DMS53 treated with DMSO at 0.1 percent for 48 hours (cell line): ENCODE results near the gene PRPSAP1.
A peak's percentile ranks its signal among the peaks of the same experiment; 100 is the strongest.
"Not testable (repeated sequence)": the region's sequence is repeated elsewhere in the genome, so short reads cannot be mapped to it uniquely, and the experiment has no call there.

Experiments used
- DNase-seq: peaks from one replicate; lab custom pipeline; 2025; ENCODE audit not compliant: unreplicated experiment; lab: John Stamatoyannopoulos, UW

PRPSAP1 gene

DNA sequence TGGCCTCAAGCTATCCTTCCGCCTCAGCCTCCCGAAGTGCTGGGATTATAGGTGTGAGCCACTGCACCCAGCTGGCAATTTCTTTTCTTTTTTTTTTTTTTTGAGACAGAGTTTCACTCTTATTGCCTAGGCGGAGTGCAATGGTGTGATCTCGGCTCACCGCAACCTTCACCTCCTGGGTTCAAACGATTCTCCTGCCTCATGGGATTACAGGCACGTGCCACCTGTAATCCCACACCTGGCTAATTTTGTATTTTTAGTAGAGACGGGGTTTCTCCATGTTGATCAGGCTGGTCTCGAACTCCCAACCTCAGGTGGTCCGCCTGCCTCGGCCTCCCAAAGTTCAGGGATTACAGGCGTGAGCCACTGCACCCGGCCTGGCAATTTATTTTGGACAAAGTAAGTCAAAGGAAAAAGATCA lies 86.1 kb downstream of the PRPSAP1 start:
- DNase-seq, result not testable (repeated sequence)

- no peak for DNase-seq
Observed at GRCh38 chr17:76267051-76267576, 86.6 kb downstream of the PRPSAP1 start.

DNA sequence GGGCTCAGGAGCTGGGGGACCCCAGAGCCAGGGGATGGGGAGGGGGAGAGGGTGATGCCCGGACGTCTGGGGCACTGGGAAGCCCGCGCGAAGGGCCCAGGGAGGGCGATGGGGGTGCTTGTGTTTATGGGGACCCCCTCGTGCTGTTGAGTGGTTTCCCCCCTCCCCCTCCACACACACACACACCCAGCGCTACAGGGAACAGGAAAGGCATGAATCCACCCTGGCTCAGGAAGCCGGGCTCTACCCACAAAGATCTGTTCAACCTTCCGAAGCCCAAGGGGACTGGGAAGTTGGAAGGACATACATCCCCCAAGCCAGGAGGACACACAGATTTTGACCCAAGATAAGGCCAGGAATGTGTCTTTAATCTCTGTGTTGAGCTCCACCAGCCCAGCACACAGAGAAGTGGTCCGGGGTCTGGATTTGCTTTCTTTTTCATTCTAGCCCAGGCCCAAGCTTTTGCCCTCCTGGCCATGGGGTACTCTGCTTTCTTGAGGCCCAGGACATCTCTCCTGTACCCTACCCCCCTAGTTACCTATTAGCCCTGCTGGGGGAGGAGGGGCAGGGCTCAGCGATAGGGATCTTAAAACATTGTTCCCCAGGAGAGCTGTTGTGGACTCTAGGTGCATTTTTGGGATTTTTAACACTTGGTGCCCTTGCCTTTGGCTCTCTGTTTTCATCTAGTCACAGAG lies 87.3 kb downstream of the PRPSAP1 start:
- DNase-seq, result no peak

DNA sequence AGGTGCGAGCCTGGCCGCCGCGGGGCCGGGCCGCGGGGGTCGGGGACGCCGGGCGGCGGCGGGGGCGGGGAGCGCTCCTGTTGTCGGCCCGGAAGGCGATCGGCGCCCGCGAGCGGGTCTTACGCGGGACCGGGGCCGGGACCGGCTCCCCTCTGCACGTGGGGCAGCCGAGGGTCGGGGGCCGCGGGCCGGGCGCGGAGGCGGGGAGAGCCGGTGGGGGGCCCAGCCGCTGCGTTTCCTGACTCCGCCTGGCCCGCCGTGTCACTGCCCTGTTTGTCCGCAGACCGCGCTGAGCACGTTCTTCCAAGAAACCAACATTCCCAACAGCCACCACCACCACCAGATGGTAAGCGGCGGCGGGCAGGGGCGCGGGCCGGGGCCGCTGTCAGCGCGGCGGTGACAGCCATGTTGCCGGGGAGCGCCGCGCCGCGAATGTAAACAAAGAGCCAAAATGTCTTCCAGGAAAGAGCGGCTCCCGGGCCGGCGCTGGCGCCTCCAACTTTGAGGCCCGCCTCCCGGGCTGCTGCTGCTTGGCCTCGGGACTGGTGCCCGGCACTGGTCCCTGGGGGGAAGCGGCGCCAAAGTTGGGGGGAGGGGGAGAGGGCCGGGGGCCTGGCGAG lies 88.0 kb downstream of the PRPSAP1 start:
- DNase-seq, result peak; percentile 32

GRCh38 chr17:76264755-76265623 lies 88.7 kb downstream of the PRPSAP1 start, which contains the start of gene UBALD2:
Gene UBALD2 (plus strand): TSS chr17:76265348. CDS start chr17:76265506, 158 bp downstream.
- DNase-seq, result peak; percentile 100

- no peak for DNase-seq
Observed at GRCh38 chr17:76264425-76264754, 89.3 kb downstream of the PRPSAP1 start.

DNA sequence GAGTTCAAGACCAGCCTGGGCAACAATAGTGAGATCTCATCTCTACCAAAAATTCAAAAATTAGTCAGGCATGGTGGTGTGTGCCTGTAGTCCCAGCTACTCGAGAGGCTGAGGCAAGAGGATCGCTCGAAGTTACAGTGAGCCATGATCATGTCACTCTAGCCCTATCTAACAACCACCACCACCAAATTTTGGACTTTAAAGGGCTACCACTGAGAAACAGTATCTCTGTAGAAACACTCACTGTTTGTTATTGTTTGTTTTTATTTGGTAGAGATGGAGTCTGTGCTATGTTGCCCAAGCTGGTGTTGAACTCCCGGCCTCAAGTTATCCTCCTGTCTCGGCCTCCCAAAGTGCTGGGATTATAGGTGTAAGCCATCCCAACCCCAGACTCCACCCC lies 89.8 kb downstream of the PRPSAP1 start:
- DNase-seq, result no peak

DNA sequence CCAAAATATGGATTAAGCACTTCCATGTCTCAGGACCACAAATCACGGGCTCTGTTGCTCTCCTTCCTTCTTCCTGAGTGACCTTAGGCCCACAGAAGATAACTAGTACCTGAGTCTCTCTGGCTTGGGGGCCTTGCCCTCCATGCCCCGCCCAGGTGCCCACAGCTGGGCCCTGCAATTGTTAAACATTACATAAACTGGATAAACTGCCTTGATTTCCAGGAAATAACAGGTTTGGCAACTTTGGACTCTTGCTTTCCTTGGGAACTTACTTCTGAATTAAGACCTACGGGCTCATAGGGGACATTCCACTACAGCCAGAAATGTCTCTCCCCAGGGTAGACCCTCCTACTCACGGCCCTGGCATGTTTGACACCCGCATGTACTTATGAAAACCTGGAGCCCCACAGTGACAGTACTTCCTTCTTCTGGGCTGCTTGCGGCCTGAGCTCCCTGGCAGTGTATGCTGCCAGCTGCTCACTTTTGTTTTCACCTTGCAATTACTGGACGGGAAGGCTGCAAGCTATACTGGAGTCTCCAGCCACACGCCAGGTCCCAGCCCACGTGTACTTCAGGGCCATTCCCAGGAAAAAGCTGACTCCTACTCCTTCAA lies 90.9 kb downstream of the PRPSAP1 start:
- peak; percentile 85 for DNase-seq

- peak; percentile 67 for DNase-seq
Observed at GRCh38 chr17:76261421-76262215, 92.1 kb downstream of the PRPSAP1 start.

- no peak for DNase-seq
Observed at GRCh38 chr17:76260669-76261068, 93.0 kb downstream of the PRPSAP1 start.

DNA sequence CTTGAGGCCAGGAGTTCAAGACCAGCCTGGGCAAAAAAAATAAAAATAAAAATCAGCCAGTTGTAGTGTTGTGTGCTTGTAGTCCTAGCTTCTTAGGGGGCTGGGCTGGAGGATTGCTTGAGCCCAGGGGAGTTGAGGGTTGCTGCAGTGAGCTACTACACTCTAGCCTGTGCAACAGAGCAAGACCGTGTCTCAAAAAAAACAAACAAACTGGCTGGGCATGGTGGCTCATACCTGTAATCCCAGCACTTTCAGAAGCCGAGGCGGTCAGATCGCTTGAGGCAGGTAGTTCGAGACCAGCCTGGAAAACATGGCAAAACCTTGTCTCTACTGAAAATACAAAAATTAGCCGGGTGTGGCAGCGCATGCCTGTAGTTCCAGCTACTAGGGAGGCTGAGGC lies 93.5 kb downstream of the PRPSAP1 start:
- no peak for DNase-seq
